Measurements from ENCODE around the gene RADIL.

DNA sequence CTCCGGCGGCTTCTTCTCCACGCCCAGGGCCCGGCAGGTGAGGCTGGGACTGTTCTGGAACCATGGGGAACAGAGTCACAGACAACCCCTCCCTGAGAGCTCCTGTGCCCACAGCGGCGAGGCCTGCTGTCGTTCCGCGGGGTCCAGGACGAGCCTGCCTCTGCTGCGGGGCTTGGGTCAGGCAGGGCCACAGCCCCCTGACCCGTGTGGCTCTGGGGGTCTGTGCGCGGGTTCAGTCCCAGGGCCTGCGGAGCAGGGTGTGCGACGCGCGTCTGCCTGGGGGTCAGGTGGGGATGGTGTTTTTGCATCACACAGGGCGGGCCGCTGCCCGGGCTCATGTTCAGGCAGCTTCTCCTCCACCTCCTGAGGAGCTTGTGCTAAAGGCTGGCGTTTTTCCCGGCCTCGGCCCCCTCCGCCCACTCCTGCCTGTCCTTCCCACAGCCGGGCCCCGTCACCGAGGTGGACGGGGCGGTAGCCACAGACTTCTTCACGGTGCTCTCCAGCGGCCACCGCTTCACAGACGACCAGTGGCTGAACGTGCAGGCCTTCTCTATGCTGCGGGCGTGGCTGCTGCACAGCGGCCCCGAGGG is 99.7 kb downstream of the RADIL start:
- TF ChIP-seq, protein P1, sequence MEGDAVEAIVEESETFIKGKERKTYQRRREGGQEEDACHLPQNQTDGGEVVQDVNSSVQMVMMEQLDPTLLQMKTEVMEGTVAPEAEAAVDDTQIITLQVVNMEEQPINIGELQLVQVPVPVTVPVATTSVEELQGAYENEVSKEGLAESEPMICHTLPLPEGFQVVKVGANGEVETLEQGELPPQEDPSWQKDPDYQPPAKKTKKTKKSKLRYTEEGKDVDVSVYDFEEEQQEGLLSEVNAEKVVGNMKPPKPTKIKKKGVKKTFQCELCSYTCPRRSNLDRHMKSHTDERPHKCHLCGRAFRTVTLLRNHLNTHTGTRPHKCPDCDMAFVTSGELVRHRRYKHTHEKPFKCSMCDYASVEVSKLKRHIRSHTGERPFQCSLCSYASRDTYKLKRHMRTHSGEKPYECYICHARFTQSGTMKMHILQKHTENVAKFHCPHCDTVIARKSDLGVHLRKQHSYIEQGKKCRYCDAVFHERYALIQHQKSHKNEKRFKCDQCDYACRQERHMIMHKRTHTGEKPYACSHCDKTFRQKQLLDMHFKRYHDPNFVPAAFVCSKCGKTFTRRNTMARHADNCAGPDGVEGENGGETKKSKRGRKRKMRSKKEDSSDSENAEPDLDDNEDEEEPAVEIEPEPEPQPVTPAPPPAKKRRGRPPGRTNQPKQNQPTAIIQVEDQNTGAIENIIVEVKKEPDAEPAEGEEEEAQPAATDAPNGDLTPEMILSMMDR (IDR thresholded peaks at IDR 0.05; ENCODE audit: low read depth, low read length, poor library complexity, severe bottlenecking): no peak
- TF ChIP-seq EZH2phosphoT487 (IDR thresholded peaks at IDR 0.05; ENCODE audit: borderline replicate concordance, low read length): no peak
